ENCODE results near the gene YEATS4. TPM values are rescaled to one million over a fixed set of nuclear protein-coding genes. Genes with fewer than 3 reads are reported as not detected.

The YEATS4 gene
- total RNA-seq, 6 experiments from 2014 or later = 7.3 to 11.1 (median 10.4) TPM

- Mint-ChIP-seq H3K4me3 (peak overlapping the region; percentile 81), H3K27me3 (ENCODE audit: insufficient read depth) (peaks cover 6% of the 10 kb centered on the region; the same call in 1 of the 2 replicates), H3K9me3 (no peaks in the 10 kb centered on the region), H3K36me3 (ENCODE audit: low read depth) (peaks cover 17% of the 10 kb centered on the region), H3K4me1 (ENCODE audit: low read depth) (peaks cover 29% of the 10 kb centered on the region), H3K27ac (peak overlapping the region; percentile 62)
- peak; percentile 92 for DNase-seq
- TF ChIP-seq, protein P1, sequence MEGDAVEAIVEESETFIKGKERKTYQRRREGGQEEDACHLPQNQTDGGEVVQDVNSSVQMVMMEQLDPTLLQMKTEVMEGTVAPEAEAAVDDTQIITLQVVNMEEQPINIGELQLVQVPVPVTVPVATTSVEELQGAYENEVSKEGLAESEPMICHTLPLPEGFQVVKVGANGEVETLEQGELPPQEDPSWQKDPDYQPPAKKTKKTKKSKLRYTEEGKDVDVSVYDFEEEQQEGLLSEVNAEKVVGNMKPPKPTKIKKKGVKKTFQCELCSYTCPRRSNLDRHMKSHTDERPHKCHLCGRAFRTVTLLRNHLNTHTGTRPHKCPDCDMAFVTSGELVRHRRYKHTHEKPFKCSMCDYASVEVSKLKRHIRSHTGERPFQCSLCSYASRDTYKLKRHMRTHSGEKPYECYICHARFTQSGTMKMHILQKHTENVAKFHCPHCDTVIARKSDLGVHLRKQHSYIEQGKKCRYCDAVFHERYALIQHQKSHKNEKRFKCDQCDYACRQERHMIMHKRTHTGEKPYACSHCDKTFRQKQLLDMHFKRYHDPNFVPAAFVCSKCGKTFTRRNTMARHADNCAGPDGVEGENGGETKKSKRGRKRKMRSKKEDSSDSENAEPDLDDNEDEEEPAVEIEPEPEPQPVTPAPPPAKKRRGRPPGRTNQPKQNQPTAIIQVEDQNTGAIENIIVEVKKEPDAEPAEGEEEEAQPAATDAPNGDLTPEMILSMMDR (IDR thresholded peaks at IDR 0.05) = no peak
Measured at GRCh38 chr12:69405566-69405865, 46.0 kb downstream of the YEATS4 start.

GRCh38 chr12:69406217-69406616 is 46.7 kb downstream of the YEATS4 start:
- peaks cover 29% of the 10 kb centered on the region for H3K4me1 Mint-ChIP-seq (ENCODE audit: low read depth)
- no peak overlapping the region for H3K27ac Mint-ChIP-seq
- peaks cover 3% of the 10 kb centered on the region; the same call in 1 of the 2 replicates for H3K27me3 Mint-ChIP-seq (ENCODE audit: insufficient read depth)
- no peaks in the 10 kb centered on the region for H3K9me3 Mint-ChIP-seq
- TF ChIP-seq, protein P1 (IDR thresholded peaks at IDR 0.05) = no peak
- no peak overlapping the region; the same call in 1 of the 2 replicates for H3K4me3 Mint-ChIP-seq
- peaks cover 17% of the 10 kb centered on the region for H3K36me3 Mint-ChIP-seq (ENCODE audit: low read depth)
- no peak for DNase-seq

DNA sequence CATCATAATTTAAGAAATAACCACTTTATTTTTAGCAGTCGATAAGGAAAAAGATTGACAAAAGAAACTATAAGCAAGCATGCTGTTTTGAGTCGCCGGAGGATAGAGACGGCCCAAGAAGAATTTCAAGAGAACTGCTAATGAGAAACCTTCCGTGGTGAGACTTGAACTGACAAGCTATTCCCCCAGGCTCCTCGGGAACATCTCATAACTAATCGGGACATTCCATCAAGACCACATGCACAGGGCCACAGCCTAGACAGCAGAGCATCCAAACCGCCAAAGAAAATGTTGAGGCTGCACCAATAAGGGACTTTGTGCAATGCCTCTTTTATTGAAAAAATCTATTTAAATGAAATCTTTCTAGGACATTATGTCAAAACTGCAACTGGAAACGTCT is 51.0 kb downstream of the YEATS4 start:
- no peak overlapping the region for H3K27ac Mint-ChIP-seq
- H3K4me3 Mint-ChIP-seq = no peak overlapping the region
- H3K36me3 Mint-ChIP-seq (ENCODE audit: low read depth) = peaks cover 8% of the 10 kb centered on the region
- DNase-seq = no peak
- H3K27me3 Mint-ChIP-seq (ENCODE audit: insufficient read depth) = peaks cover 1% of the 10 kb centered on the region
- no peaks in the 10 kb centered on the region for H3K9me3 Mint-ChIP-seq
- TF ChIP-seq, protein P1 (IDR thresholded peaks at IDR 0.05) = no peak
- peaks cover 18% of the 10 kb centered on the region for H3K4me1 Mint-ChIP-seq (ENCODE audit: low read depth)

DNA sequence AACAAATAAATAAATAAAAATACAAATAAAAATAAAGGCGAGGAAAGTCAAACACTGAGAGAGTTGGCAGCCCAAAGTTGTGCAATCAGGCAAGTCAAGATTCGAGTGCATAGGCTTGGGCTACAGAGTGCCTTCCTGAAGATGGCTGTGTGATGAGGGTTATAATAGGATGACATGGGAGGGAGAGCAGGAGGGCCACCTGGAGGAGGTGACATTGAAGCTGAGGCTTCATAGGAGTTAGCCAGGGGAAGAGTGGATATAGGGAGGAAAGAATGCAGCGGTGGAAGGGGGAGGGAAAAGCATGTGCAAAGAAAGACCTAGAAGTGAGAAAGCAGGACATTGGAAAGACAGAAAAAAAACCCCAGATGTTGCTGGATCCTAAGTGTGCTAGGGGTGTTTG is 53.1 kb downstream of the YEATS4 start:
- TF ChIP-seq, protein P1 (IDR thresholded peaks at IDR 0.05) = no peak
- Mint-ChIP-seq H3K27me3 (ENCODE audit: insufficient read depth) (peaks cover 1% of the 10 kb centered on the region), H3K27ac (no peak overlapping the region), H3K4me1 (ENCODE audit: low read depth) (peaks cover 21% of the 10 kb centered on the region), H3K4me3 (no peak overlapping the region), H3K9me3 (no peaks in the 10 kb centered on the region), H3K36me3 (ENCODE audit: low read depth) (peaks cover 8% of the 10 kb centered on the region)
- DNase-seq = no peak

DNA sequence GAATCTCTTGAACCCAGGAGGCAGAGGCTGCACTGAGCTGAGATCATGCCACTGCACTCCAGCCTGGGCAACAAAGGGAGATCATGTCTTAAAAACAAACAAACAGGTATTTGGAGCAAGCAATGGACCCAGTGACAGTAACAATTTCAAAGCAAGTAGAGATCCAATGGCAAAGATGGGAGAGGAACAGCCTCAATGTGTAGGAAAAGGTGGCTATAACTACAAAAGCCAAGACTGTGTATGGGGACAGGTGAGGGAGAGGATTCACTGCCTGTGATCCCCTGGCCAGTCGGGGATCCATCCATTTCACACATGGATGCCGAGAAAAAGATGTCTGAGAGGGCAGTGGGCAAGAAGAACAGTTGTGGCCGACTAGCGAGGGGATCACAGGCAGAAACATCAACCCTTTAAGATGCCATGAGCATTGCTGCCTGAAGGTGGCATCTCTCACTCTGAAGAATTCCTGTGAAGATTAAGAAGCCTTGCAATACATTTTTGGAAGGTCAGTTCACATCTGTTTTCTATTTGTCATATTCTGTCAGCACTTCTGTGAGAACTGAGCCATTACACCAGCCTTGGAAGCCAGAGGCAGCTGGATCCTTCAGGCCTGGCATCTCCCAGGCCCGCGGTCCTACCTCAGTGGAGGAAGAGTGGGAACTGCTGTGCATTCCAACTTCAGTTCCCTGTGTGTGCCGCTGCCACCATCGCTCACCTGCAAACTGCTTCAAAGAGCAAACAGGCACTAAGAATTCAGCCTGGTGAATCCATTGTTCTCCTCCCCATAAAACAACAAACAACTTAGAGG is 56.1 kb downstream of the YEATS4 start:
- H3K9me3 Mint-ChIP-seq = no peaks in the 10 kb centered on the region
- TF ChIP-seq, protein P1 (IDR thresholded peaks at IDR 0.05) = peak; percentile 86
- peak overlapping the region; percentile 88 for H3K27ac Mint-ChIP-seq
- H3K36me3 Mint-ChIP-seq (ENCODE audit: low read depth) = no peaks in the 10 kb centered on the region
- peaks cover 25% of the 10 kb centered on the region for H3K4me1 Mint-ChIP-seq (ENCODE audit: low read depth)
- peaks cover 3% of the 10 kb centered on the region for H3K27me3 Mint-ChIP-seq (ENCODE audit: insufficient read depth)
- peak; percentile 90 for DNase-seq
- H3K4me3 Mint-ChIP-seq = peak overlapping the region; percentile 58

All from HFFc6 (cell line).